SJCRH30 (cell line): ENCODE results near the gene ATRNL1. TPM values are rescaled to one million over a fixed set of nuclear protein-coding genes. Genes with fewer than 3 reads are reported as not detected.

Experiments used
- DNase-seq, 2 experiments: peaks; one replicate each; pipeline ENCODE4 v3.0.0-alpha.2; 2015 to 2020
- H3K27ac ChIP-seq: fragments of 250-450 bp; sonication (Bioruptor Pico); 2 replicates; pipeline ENCODE4 v1.5.1; 2020; ENCODE audit warnings: mild to moderate bottlenecking, moderate library complexity
- H3K27me3 ChIP-seq: fragments of 250-450 bp; sonication (Bioruptor Pico); 2 replicates; pipeline ENCODE4 v1.5.1; 2020; ENCODE audit warnings: mild to moderate bottlenecking, moderate library complexity
- H3K36me3 ChIP-seq: fragments of 250-450 bp; sonication (Bioruptor Pico); 2 replicates; pipeline ENCODE4 v1.5.1; 2020; ENCODE audit warnings: mild to moderate bottlenecking, moderate library complexity
- H3K4me1 ChIP-seq: fragments of 250-450 bp; sonication (Bioruptor Pico); 2 replicates; pipeline ENCODE4 v1.5.1; 2020; ENCODE audit warnings: mild to moderate bottlenecking, moderate library complexity
- H3K4me3 ChIP-seq: fragments of 250-450 bp; sonication (Bioruptor Pico); 2 replicates; pipeline ENCODE4 v1.5.1; 2020; ENCODE audit warnings: mild to moderate bottlenecking, moderate library complexity
- H3K9me3 ChIP-seq: fragments of 250-450 bp; sonication (Bioruptor Pico); replicated peaks from 2 replicates; pipeline ENCODE4 v1.5.1; 2020; ENCODE audit warnings: mild to moderate bottlenecking, moderate library complexity
- total RNA-seq: library from RNA; depleted of rRNA; stranded (reverse); fragments of >200 nt; shearing (Covaris generic); gene quantifications from 2 replicates; pipeline ENCODE4 v1.2.3, GENCODE V29; 2014; rRNA removed

Gene ATRNL1
- total RNA-seq, 1 experiment from 2014 or later = 26.3 TPM

GRCh38 chr10:115998301-115998700, 905.1 kb downstream of the ATRNL1 start:
- H3K4me1 ChIP-seq = no peaks in the 10 kb centered on the region
- no peak for DNase-seq
- H3K27ac ChIP-seq = no peak overlapping the region
- no peaks in the 10 kb centered on the region for H3K27me3 ChIP-seq
- H3K36me3 ChIP-seq = no peaks in the 10 kb centered on the region
- no peak overlapping the region for H3K4me3 ChIP-seq
- 0 out of 2 replicates have a peak, but pooled peaks cover 3% of the 10 kb centered on the region for H3K9me3 ChIP-seq

Other genes with a start within 250 kb of the ATRNL1 start
- 24.4 and 29.7 TPM in 2 replicates for gene TRUB1, start 155.2 kb upstream of the ATRNL1 start, total RNA-seq